Measurements from ENCODE around the gene ACVR2B.

Gene ACVR2B

DNA sequence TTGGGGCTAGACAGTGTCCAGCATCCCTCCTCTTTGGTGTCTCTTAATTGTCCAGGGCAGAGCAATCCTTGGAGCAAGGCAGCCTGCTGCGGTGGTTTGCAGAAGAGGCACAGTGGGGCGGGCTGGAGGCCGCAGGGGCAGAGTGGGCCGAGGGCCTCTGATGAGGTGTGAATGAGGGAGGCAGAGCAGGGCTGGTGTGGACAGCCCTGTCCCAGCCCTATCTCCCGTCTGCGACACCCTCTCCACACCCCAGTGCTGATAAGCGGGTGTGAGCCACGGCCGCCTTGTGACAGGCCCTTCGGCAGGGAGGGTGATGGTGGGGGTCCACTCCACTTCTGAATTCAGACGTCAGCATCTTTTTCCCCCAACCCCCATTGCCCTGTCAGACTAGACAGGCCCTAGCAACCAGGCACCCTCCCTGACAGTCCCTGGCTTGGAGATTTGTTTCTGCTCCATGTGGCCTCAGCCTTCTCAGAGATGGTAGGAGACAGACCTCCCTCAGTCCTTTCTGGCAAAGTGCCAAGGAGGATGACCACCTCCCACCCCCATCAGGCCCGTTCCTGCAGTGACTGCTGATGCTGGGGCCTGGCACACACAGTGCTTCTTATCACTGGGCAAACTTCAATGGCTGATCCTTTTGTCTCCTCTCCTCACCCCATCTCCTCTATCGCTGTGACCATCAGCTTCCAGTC is 79.7 kb downstream of the ACVR2B start:
- no peak for DNase-seq (ENCODE audit: low read depth)

DNA sequence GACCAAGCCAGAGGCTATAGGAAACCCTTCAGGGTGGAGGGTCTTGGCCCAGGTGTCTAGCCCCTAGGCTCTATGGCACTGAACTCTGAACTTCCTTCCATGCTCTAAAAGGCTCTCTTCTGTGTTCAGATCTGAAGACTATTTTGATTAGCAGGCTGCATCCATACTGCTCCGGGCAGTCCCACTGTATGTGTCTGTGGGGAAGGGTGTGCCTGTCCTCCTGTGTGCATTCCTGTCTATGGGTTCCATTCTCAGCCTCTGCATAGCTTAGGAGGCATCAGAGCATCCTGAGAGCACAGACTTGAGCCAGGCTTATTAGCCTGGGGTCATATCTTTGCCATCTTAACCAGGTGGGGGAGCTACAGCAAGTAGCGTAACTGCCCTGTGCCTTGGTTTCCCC is 80.5 kb downstream of the ACVR2B start:
- no peak for DNase-seq (ENCODE audit: low read depth)

DNA sequence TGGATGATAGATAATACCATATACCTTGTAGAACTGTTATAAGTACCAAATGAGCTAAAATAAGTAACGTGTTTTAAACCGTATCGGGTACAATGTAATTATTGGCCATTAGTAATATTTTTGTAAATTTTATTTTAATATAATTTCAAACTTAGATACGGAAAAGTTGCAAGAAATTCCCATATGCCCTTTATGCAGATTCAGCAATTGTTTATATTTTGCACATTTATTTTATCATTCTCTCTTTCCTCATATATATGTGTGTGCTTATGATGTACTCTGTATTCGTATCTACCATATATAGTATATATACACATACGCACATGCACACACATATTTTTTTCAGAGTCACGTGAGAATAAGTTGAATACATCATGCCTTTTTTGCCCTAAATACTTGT is 80.9 kb downstream of the ACVR2B start:
- no peak for DNase-seq (ENCODE audit: low read depth)

DNA sequence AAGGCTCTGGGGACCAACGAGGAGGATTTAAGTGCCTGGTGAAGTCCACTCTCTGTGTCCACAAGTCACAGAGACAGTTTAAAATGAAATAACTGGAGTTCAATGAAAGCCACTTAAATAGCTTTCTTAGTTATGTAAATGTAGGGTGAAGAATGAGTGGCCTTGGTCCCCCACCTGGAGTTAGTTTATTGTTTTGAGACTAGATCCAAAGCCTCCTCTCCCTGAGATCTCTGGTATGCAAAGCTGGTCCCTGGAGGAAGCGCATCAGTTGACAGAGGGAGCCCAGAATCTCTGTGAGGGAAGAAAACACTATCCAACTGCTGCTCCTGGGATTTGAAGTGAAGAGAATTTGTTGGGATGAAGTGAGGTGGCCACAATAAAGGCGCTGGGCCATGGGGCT is 83.0 kb downstream of the ACVR2B start:
- DNase-seq (ENCODE audit: low read depth): no peak

DNA sequence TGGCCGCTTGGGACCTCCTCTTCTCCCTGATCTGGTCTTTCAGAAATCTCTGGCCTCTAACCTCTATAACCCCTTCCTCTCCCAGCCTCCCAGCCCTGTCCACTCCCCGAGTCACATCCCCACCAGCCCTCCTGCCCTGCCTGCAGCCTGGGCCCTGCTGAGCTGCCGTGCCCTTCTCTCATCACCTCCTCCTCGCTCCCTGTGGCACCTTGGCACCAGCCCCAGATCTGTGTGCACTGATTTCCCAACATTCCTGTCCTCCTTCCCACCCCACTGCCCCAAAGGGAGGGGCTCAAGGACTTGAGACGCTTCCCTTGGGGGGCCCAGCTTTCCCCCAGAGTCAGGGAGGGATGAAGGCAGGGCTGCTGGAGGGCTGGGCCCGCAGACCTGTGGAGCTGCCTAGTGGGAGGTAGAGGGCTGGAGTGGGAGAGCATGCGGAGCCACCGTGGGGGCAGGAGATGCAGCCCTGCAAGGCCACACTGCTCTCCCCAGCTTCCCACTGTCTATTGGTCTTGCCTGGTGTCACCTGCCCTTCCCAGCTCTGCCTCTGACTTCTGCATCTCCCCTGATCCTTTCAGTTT is 85.2 kb downstream of the ACVR2B start:
- no peak for DNase-seq (ENCODE audit: low read depth)

DNA sequence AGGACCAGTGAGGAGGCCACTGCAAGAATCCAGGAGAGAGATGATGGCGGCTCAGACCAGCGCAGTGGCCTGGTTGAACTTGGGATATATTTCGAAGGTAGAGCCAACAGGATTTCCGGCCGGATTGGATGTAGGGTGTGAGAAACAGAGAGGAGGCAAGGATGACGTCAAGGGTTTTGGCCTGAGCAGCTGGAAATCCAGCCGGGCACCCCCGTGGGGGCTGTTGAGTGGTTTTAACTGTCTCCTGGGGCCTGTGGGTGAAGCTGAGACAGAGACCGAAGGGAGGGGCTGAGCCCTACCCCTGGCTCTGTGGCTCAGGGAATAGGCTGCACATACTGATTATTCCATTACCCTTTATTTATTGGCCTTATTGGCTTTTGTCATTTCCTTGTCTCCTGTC is 88.1 kb downstream of the ACVR2B start:
- DNase-seq (ENCODE audit: low read depth): no peak

All from stimulated activated CD8-positive, alpha-beta memory T cell treated with anti-CD3 and anti-CD28 coated beads, Interleukin-7, amount 100 ng/mL, for 24 hours (primary cell).